Activated T-cell treated with anti-CD3 and anti-CD28 coated beads, Interleukin-2, amount 50 U/mL, for 1 hour (primary cell): ENCODE measurements around the gene SAE1.
A peak's percentile ranks its signal among the peaks of the same experiment; 100 is the strongest.
"Not testable (repeated sequence)": the region's sequence is repeated elsewhere in the genome, so short reads cannot be mapped to it uniquely, and the experiment has no call there.

Source experiments
- DNase-seq: peaks from one replicate; pipeline ENCODE4 v3.0.0-alpha.2; 2020

The SAE1 gene

DNA sequence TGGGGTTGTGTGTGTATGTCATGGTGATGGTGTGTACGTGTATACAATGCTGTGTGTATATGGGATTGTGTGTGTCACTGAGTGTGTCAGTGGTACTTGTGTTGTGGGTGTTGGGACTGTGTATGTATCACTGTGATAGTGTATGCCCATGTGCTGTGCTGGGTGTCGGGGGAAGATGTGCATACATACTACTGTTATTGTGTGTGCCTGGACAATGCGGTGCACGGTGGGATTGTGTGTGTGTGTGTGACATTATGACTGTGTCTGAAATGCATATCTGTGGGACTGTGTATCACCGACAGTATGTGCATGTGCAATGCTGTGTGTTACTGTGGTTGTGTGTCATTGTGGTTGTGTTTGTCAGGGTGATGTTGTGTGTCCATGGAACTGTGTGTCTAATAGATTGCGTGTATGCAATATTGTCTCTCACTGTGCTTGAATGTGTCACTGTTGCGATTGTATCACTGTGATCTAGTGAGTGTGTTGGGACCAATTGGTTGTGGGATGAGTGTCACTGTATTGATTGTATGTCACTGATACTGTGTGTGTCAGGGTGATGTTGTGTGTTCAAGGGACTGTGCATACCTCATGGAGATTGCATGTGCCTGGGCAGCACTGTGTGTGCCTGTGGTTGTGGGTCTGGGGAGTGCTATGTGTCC lies 111.4 kb downstream of the SAE1 start:
- no peak for DNase-seq

DNA sequence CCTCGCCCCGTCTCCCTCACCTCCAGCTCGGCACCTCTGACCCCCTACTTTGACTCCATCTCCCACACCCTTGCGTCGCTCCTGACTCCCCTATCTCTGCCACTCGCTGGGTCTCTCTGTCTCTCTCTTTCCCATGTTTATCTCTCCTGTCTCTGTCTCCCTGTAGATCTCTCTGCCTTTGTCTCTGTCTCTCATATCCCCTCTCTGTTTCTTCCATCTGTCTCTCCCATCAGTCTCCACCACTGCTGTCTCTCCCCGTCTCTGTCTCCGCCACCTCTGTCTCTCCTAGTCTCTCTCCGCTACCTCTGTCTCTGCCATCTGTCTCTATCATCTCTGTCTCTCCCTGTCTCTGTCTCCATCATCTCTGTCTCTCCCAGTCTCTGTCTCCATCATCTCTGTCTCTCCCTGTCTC lies 112.7 kb downstream of the SAE1 start:
- DNase-seq = no peak

- DNase-seq = peak; percentile 95
Observed at GRCh38 chr19:47243776-47244547, 113.3 kb downstream of the SAE1 start.

DNA sequence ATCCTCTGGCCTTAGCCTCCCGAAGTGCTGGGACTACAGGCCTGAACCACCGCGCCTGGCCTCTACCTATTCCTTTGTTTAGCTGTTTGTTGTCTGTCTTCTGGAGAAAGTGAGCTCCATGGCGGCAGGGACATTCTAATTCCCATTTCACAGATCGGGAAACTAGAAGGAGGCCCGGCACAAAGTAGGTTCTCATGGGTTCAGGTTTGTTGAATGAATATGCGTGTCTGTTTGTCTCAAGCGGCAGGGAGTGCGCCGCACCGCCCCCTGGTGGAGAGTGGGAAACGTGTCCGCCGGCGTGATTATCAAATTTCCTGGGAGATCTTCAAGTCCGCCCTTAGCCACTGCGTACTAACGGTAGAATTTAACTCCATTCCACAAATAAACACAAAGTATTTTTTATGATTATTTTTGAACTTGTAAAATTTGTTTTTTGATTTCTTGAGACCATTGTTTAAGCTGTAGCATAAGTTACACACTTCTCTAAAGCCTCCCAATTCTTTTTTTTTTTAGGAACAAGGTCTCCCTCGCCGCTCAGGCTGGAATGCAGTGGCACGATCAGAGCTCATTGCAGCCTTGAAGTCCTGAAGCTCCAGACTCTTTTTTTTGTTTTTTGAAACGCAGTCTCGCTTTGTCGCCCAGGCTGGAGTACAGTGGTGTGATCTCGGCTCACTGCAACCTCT lies 116.8 kb downstream of the SAE1 start:
- DNase-seq = peak; percentile 82

GRCh38 chr19:47253016-47253415 lies 122.4 kb downstream of the SAE1 start:
- DNase-seq = not testable (repeated sequence)

DNA sequence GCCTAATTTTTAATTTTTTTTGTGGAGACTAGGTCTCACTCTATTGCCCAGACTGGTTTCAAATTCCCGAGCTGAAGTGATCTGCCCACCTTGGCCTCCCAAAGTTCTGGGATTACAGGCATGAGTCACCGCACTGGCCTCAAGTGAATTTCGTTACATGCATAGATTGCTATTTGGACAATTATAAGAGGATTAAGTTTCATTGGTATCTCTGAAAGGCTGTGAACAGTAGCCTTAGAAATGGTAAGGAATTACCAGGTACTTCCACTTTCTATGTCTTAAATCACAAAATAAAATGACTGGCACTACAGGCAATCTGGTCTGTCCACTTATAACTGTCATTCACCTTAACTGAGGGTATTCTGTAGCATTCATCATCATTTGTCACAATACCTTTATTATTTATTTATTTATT lies 122.8 kb downstream of the SAE1 start:
- DNase-seq = no peak

- no peak for DNase-seq
Observed at GRCh38 chr19:47253970-47254369, 123.3 kb downstream of the SAE1 start.

- DNase-seq = no peak
Observed at GRCh38 chr19:47255879-47256692, 125.5 kb downstream of the SAE1 start, which contains the start of gene CCDC9. Gene CCDC9 (plus strand): TSS chr19:47256525. CDS start chr19:47258401, 1,876 bp downstream.

DNA sequence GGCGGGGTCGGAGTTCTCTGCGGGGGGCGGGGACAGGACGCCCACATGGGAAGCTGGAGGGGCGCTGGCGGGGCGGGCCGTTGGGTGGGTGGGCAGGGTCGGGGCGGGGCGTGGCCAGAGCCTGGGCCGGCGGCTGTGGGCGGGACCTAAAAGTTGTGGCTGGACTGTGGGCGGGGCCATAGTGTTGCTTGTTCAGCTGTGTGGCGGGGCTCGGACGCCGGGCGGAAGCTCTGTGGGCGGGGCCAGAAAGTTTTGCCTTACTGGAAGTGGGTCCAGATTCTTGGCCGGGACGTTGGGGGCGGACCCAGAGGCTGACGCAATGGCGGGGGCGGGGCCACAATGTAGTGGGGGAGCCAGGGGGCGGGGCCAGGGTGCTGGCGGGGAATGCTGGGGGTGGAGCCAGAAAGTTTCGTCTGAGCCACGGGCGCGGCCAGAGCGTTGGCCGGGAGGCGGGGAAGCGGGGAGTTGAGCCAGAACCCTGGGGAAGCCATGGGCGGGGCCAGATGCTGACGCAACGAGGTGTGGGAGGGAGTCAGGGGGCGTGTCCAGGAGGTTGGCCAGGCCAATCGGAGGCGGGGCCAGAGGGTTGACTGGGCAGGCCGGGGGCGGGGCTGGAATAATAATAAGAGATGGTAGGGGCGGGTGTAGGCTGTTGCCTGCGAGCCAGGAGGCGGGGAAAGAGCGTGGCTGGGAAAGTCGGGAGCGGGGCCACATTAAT lies 126.2 kb downstream of the SAE1 start:
- peak; percentile 99 for DNase-seq

DNA sequence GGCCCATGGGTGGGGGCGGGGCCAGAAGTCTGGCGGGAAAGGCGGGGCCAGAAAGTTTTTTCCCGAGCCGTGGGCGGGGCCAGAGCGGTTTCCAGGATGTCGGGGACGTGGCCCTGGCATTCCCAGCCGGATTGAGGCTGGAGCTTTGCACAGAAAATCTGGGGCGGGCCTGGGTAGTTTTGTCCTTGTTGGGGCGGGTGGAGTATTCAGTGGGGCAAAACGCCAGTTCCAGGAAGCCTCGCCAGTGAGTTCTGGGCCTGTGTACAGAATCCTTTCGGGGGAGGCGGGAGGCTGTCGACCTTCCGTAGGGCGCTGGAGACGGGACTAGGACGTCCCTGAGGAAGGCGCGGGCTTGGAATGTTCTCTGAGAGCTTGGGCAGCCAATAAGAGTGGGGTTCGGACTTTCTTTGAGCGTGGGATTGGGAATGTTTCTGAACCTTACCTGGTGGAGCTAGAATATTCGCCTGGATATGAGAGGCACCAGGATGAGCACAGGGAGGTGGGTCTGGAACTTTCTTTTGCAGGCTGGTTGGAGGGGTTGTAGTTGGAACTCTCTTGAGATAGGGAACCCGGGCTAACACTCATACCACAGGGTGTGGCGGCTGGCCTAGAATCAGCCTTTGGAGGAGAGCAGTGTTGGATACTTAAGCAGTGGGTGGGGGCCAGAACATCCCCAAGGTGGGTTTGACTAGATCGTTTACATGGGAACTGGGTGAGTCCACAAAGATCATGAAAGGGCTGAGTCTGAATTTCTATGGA lies 127.0 kb downstream of the SAE1 start:
- no peak for DNase-seq

DNA sequence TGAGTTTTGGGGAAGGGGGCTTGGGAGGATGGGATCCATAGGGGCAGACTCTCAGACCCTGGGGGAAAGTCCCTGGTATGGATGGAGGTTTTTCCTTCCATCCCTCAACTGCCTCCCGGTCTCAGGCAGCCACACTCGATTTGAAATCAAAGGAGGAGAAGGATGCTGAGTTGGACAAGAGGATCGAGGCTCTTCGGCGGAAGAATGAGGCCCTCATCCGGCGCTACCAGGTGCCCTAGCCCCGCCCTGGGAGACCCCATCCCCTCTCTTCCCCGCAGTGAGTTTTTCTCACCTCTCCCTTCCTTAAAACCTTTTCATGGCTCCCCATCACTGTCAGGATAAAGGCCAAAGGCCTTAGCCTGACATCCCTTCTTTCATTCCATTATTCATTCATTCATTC lies 127.8 kb downstream of the SAE1 start:
- no peak for DNase-seq

DNA sequence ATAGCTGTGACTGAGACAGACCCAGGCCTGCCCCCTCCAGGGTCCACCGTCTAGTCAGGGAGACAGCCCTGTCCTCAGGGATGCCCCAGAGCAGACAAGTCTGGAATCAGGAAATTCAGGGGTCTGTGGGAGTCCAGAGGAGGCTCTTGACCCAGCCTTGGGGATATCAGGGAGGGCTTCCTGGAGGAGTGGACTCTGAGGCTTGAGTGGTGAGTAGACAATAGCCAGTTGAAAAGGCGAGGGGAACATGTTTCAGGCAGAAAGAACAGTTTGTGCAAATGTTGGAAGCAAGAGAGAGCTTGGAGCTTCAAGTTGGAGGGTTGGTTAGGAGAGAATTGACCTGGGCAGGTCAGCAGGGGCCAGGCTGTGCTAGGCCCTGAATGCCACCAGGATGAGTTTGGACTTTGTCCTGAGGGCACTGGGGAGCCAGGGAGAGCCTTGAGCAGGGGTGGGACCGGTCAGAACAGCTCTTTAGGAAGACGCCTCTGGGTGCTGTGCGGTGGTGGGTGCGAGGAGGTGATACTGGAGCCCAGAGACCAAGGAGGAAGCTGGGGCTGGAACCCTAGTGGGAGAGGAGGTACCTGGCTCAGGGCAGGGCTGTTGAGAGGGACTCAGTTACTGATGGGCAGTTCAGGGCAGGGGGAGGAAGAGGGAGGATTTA lies 128.4 kb downstream of the SAE1 start:
- no peak for DNase-seq
